SH-SY5Y (cell line): Measurements from ENCODE around the gene UBE4B.

Source experiments
- GATA2 ChIP-seq: IDR thresholded peaks from 2 replicates; pipeline ENCODE4 v1.6.1; 2011; ENCODE audit warnings: mild to moderate bottlenecking, low read depth, low read length
- GATA3 ChIP-seq: IDR thresholded peaks from 2 replicates; pipeline ENCODE4 v1.6.1; 2011; ENCODE audit warnings: low read depth, mild to moderate bottlenecking, low read length, moderate library complexity

GRCh38 chr1:10106241-10106640 lies 73.5 kb downstream of the UBE4B start:
- TF ChIP-seq GATA3 (no peak), GATA2 (no peak)
